MM.1S (cell line): Measurements from ENCODE around the gene ULK4.

Experiments used
- EZH2 ChIP-seq: fragments of 300-600 bp; sonication (generic); optimal IDR thresholded peaks from 2 replicates; pipeline ENCODE3; 2017; ENCODE audit warnings: low read depth, mild to moderate bottlenecking, antibody characterized with exemption, low read length, mixed read lengths
- EZH2phosphoT487 ChIP-seq: fragments of 300-600 bp; sonication (generic); IDR thresholded peaks from 2 replicates; pipeline ENCODE4 v1.6.1; 2018; ENCODE audit warnings: antibody characterized with exemption, low read length
- TF ChIP-seq, protein P1 (sequence below): fragments of 300-600 bp; sonication (generic); IDR thresholded peaks from 2 replicates; pipeline ENCODE4 v1.5.1; 2016; ENCODE audit warnings: antibody characterized with exemption, low read length, mixed read lengths

DNA sequence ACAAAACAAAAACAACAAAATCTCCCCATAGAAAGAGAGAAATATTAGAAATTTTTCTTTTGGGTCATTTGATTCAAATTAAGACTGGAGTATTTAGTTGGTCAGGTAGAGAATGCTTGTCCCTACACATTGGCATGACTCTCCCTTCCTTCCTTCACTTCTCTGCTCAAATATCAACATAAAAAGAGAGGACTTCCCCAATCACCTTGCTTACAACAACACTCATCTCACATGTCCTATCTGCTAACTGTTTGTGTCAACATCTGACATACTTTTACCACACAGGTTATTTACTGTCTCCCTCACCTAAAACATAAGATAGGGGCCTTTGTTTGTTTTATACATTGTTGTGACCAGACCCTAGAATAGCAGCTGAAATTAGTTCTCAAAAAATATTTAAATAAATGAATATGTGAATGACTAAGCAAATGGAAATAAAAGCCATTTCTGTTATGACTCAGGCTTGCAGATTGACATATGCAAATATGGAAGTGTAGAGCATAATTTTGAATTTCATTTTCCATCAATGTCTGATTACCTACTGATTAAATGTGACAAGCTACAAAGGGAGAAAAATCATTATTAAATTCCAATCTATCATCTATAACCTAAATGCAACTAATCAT lies 457.8 kb downstream of the ULK4 start:
- TF ChIP-seq, protein P1, sequence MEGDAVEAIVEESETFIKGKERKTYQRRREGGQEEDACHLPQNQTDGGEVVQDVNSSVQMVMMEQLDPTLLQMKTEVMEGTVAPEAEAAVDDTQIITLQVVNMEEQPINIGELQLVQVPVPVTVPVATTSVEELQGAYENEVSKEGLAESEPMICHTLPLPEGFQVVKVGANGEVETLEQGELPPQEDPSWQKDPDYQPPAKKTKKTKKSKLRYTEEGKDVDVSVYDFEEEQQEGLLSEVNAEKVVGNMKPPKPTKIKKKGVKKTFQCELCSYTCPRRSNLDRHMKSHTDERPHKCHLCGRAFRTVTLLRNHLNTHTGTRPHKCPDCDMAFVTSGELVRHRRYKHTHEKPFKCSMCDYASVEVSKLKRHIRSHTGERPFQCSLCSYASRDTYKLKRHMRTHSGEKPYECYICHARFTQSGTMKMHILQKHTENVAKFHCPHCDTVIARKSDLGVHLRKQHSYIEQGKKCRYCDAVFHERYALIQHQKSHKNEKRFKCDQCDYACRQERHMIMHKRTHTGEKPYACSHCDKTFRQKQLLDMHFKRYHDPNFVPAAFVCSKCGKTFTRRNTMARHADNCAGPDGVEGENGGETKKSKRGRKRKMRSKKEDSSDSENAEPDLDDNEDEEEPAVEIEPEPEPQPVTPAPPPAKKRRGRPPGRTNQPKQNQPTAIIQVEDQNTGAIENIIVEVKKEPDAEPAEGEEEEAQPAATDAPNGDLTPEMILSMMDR = no peak
- TF ChIP-seq EZH2 (no peak), EZH2phosphoT487 (no peak)
